Body of pancreas (tissue), 4 donors: ENCODE data around the gene SNX13.

Experiments used
- CTCF ChIP-seq, 7 experiments: fragments of 450-650 bp in 4 of 7; fragments of 200-600 bp in 3 of 7; sonication (generic) in 3 of 7; IDR thresholded peaks; one replicate each; pipeline ENCODE4 v1.5.1; 2016 to 2019; ENCODE audit warnings: antibody characterized with exemption in 7 of 7
- POLR2A ChIP-seq, 3 donors: fragments of 450-650 bp; IDR thresholded peaks; one replicate each; pipeline ENCODE4 v1.6.1; 2016; ENCODE audit warnings: antibody characterized with exemption in 3 of 3, mild to moderate bottlenecking in 2 of 3

- TF ChIP-seq CTCF (IDR thresholded peaks at IDR 0.05): no peak
- no peak for TF ChIP-seq POLR2A (IDR thresholded peaks at IDR 0.05)
Measured at GRCh38 chr7:17900464-17900863, 39.8 kb downstream of the SNX13 start.
